Stimulated activated CD8-positive, alpha-beta memory T cell treated with anti-CD3 and anti-CD28 coated beads, Interleukin-4, amount 100 ng/mL, for 24 hours (primary cell): ENCODE results near the gene DBNDD2.

Experiments used
- DNase-seq: peaks from one replicate; pipeline ENCODE4 v3.0.0-alpha.2; 2020; ENCODE audit warnings: low read depth

The DBNDD2 gene, protein sequence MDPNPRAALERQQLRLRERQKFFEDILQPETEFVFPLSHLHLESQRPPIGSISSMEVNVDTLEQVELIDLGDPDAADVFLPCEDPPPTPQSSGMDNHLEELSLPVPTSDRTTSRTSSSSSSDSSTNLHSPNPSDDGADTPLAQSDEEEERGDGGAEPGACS

DNA sequence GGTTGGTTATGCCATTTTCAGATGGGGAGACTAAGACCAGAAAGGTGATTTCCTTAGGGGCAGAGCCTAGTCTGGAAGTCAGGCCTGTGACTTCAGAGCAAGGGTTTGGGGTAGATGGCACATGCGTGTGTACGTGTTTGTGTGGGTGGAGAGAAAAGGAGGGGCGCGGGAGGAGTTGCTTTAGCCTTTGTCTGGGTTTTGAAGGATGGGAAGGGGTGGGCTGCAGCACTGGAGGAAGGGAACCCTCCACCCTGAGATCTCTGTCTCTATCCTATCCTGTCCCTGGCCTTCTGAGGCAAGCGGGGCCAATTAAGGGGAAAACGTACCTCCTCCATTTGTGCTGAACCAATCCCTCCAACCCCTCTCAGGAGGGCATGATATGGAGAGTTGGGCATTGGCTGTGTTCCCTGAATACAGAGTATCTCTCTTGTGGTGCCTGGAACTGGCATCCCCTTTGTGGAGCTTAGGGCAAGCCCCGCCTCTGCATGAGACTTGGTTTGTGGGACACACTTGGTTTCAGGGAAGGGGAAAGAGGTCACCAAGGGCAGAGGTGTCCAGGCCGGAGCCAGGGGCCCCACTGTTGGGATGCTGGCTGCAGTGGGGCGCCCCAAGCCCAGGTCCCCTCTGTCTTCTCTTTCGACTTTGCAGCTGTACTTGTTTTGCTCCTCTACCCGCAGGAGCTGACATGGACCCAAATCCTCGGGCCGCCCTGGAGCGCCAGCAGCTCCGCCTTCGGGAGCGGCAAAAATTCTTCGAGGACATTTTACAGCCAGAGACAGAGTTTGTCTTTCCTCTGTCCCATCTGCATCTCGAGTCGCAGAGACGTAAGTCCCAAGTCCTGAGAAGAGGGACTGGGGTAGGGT is at the start of gene DBNDD2:
TSS of gene DBNDD2 (plus strand) at position 507 of the 863 bp plus-strand sequence. CDS start at position 686, 179 bp downstream.
- no peak for DNase-seq

DNA sequence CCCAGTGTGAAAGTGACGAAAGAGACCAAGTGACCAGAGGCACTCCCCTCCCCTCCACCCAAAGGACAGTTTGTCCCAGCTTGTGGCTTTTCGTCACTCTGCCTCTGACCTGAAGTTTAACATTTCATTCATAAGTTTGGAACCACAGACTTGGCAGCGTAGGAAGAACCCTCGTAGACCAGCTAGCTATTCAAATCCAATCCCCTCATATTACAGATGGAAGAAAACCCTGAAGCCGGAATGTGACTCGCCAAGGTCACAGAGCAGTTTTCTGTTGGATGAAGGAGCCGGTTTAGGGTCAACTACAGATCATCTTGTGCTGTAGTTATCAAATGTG is 49.1 kb upstream of the DBNDD2 start:
- DNase-seq: no peak

DNA sequence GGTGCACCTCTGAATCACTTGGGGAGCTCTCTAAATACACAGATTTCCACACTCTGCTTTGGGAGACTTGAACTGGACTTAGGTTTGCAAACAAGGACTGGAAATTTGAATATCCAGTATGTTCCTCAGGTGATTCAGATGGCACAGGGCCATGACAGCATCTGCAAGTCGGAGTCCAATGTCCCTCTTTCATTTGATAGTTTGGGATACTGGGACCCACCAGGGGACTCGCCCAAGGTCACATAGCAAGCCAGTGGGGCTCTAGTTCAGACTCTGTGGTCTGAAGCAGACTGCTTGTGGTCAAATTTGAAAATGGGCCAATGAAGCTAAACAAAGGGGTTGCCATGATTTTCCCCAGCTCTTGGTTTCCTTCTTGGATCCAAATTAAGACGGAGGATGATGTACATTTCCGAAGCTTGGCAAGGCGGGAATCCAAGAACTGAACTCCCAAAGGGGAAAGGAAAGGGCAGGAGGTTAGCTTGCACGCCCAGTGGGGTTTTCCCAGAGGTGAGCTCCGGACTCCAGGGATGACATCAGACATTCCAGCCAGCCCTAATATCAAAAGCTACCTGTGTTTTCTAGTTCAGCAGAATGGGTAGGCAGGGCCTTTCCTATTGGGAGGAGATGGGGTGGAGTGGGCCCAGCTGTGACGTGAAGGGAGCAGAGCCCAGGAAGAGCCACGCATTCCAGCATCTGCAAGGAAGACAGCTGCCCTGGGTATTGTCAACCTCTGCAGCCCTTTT is 48.5 kb upstream of the DBNDD2 start:
- no peak for DNase-seq

DNA sequence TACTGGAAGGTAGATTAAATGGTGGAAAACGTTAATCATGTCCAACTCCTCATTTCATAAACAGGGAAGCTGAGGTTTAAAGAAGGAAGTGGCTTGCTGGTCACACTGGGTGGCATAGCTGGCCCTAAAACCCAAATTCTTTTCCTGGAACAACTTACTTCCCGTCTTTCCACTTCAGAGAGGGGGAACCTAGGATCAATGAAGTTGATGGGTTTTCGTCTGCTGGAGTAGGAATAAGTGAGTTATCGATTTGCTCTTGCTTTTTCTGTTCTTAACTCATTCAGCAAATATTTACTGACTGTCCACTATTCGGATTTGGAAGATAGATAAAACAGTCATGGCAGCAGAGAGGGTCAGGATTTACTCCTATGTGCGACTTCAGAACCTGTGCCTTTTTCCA is 46.3 kb upstream of the DBNDD2 start:
- DNase-seq: no peak

DNA sequence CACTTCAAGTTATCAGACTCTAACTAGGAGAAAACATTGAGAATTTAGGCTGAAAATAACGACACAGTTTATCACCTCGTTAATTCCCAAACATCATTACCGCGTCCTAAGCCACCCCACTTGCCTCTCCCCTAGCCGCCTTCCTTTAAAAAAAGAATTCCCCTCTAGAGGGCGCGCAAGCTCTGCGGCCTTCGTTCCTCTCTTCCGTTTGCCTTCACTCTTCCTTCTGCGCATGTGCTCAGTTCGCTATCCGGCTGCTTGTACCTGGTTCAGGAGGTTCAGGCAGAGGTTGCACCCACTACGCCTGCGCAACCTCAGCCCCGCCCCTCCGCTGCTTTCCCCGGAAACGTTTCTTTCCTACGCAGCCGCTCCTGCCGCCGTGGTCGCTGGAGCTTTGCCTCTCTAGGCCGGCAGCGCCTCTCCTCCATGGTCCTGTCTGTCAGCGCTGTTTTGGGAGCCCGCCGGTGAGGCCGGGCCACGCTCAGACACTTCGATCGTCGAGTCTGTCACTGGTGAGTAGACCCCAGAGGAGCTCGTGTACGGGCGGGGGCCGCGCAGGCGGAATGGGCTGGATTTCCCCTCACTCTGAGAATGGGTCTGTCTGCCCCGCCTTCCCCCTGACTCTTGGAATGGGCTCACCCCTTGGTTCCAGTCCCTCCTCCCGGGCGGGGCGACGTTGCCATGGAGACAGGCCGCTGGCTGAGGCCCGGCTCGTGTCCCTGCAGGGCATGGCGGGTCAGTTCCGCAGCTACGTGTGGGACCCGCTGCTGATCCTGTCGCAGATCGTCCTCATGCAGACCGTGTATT is 45.1 kb upstream of the DBNDD2 start, which contains the start of gene SYS1:
TSS of gene SYS1 (plus strand) at position 353 of the 807 bp plus-strand sequence. CDS start at position 729, 376 bp downstream.
- peak; percentile 97 for DNase-seq

DNA sequence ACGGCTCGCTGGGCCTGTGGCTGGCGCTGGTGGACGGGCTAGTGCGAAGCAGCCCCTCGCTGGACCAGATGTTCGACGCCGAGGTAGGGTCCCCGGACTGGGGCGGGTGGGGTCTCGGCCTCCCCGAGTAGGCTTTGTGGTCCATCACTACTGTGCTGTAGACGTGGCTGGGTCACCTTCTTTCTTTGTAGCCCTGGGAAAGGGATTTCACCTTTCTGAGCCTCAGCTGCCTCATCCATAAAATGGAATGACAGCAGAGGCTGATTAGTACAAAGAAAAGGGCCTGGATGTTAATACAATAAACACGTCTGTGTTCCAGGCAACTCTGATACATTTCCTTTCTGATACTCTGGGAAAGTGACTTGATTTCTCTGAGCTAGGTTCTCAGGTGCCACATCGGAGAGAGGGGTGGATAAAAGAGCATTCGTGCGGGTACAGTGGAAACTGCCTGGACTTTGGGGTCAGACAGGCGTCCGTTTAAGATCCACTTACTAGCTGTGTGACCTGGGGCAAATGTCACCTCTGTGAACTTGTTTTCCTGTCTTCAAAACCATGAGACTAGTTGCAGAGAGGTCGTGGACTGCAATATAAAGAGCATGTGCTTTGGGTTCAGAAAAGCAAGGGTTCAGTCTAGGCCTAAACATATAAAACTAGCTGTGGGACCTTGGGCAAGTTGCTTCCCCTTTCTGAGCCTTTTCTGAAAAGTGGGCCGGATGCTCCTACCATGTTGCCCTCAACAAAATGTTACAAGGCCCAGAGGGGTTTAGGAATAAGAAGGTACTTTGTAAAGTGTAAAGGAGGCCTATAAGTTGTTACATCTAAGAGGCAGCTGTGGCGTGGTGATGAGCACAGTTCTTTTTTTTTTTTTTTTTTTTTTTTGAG is 44.2 kb upstream of the DBNDD2 start:
- DNase-seq: no peak

DNA sequence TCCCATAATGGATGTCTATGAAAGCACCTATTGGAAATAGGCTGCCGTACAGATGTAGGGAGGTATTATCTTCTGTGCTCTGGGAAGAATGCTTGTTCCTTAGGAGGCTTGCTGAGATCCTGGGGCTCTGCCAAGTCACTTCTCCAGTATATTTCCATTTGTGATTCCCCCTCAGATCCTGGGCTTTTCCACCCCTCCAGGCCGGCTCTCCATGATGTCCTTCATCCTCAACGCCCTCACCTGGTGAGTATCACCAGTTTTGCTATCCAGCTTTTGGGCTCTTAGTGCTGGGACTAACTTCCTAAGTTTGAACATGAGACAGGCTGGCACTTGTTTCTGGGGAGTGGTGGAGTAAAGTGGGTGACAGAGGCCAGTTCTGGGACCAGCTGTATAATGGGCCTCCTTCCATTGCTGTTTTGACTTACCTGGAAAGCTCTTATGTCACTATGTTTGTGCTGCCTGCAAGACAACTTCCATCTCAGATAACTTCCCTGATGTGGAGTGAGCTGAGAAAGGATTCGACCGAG is 42.6 kb upstream of the DBNDD2 start:
- DNase-seq: no peak

DNA sequence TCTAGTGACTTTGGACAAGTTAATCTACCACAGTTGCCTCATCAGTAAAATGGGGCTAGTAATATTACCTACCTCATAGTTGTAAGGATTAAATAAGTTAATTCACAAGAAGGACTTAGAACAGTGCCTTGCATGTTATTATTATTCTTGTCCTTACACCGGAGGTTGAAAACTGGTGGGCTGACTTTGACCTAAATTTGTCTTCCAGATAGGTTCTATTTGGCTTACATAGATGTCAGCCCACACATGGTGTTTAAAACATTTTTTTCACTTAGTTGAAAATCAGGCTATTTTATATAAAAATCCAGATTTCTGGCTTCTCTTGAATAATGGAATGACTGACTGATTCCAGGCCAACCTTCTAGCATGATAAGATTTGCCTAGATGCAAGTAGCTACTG is 41.9 kb upstream of the DBNDD2 start:
- DNase-seq: no peak

DNA sequence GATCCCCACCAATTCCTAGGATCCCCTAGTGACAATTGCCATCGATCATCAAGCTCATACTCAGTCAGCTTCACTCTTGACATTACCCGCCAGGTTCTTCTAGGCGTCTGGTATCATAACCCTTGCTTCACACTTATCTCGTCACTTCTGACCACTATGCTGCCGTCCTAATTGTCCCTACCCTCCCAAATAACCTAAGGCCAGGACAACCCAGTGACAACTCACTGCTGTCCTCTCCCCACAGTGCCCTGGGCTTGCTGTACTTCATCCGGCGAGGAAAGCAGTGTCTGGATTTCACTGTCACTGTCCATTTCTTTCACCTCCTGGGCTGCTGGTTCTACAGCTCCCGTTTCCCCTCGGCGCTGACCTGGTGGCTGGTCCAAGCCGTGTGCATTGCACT is 41.5 kb upstream of the DBNDD2 start:
- no peak for DNase-seq

DNA sequence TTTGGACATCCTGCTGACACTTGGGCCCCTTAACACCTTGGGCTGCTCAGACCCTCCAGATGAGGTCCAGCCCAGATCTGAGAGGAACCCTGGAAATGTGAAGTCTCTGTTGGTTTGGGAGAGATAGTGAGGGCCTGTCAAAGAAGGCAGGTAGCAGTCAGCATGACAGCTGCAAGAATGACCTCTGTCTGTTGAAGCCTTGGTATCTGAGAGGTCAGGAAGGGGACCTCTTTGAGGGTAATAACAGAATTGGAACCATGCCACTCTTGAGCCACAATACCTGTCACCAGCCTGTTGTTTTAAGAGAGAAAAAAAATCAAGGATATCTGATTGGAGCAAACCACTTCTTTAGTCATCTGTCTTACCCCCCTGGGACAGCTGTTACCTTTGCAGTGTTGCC is 41.0 kb upstream of the DBNDD2 start:
- no peak for DNase-seq

DNA sequence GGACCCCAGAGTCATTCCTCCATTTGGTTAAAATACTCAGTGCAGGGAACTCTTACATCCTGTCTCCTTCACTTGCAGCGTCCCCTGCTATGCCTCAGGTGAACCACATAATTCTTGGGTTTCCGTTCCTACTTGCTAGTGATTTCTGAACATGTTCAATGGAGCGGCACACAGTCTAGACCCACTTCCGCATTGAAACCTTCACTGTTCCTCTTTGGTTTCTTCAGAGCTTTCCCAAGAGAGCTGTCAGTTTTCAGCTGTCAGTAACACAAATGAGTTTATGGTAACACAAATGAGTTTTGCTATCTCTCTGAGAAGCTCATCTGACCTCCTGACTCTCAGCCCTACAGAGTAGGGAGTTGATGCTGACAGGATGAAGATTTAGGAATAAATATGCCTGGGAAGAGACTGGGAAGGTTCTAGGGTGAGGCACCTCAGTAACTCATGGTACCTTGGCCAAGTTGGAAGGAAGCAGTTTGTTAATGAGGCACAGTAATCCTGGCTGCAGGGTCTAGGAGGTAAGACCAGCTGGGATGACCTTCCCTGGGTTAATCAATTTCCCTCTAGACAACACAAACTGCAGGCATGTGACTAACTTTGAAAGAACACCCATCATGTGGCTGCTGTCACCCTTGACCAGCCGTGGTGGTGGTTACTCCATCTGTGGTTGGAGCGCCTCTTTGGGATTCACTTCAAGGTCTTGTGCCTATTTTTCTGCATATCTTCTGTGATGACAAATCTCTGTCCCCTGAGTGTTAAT is 39.7 kb upstream of the DBNDD2 start:
- no peak for DNase-seq

DNA sequence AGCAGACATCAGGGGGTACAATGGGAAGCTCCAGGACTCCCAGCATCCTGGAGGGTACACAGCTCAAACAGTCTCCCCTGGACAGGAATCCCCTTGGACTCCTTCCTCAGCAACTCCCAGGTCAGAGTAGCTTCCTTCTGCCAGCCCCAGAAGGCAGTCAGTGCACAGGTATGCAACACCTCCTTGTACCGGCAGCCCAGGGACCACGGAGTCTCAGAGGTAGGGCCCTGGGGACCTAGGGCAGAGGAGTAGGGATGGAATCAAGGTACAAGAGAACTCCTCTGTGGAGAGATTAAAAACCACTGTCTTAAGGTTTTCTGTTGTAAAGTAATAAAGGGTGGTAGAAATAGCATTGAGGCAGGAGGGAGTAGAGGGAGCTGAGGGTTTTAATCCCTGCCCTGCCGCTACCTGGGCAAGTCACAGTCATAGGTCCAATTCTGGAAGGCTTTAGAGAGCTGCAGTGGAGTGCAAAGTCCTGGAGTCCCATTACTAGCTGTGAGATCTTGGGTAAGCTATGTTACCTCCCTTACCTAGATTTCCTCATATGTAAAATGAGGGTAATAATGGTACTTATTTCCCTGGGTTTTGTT is 37.4 kb upstream of the DBNDD2 start:
- DNase-seq: no peak

DNA sequence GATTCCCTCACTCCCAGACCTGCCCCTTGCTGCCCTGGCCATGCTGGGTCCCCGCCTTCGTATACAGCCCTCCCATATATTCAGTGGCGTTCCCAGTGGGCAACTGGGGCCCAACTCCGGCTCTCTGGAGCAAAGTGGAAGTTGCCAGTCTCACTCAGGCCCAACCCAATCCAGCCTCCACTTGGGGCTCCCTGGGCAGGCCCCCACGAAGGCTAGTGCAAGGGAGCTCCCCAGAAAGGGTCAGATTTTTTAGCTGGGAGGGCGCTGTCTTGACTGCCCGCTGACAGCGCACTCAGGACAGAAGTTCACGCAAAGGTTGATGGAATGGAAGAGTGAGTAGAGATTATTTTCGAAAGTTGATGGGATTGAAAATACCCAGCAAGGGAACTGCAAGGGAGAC is 35.8 kb upstream of the DBNDD2 start:
- no peak for DNase-seq

DNA sequence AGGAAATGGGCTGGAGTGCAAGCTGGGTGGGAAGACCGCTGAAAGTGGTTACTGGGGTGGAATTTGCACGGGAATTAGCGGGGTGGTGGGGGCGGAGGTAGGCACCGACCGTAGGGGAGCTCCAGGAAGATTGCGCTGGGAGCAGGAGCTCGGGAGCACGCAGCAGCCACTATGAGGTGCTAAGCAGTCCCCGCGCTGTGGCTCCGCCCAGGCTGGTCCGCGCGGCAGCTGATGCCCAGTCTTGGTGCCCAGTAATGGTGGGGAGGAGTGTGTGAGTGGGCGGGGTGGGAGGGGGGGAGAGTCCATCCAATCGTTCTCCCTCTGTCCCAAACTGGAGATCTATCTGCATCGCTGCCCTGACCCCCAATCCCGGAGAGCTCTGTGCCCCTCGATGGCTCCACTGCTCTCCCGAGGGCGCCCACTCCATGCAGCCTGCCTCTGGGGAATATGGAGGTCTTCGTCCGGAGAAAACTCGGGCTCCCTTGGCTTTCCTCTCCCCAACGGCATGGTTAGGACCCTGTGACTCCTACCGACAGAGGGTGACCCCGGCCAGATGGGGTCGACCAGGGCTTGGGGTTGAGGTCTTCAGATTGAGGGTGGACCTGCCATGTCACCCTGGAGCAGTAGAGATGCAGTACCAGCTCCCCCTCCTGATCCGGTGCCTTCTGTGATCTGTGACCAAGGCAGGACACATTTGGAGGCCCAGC is 35.3 kb upstream of the DBNDD2 start:
- no peak for DNase-seq

DNA sequence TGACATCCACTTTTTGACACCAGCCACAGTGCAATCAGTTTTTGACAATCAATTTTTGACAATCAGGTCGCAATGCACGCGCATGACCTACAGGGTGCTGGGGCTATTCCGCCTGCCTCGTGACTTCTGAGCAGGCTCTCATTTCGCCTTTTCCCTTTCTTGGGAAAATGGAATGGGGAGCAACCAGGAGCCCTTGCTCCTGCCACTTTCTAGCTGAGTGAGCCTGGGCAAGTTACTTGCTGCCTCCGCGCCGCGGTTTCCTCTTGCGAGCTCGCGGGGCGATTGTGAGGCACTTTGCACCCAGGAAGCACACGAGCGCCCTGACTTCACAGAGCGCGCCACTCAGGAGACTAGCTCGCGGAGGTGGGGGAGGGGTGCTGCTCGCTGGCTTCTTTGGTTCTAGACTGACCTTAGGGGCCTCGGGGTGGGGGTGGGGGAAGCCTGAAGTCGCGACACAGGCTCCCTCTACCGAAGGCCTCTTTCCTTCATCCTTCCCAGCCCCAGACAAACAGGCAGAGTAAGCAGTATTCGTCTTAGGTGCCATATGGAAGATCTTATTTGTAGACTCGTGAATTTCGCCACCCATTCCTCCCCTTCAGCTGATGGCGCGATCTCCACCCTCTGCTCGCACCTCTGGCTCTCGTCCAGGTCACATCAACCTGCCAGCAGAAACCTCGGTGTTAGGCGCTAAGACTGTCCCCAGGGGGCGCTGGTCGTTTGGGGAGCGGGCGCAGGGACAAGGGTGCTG is 34.6 kb upstream of the DBNDD2 start:
- peak; percentile 87 for DNase-seq

DNA sequence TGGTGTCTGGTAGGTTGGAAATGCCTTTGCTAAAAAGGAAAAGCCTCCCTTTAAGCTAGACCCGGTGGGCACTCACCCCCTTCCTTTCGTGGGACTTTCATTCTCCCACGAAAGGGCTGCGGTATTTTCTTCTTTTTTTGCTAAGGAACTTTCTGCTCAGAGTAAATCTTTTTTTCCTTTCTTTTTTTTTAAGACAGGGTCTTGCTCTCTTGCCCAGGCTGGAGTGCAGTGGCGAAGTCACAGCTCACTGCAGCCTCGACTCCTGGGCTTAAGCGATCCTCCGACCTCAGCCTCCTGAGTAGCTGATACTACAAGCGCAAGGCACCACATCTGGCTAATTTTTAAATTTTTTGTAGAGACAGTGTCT is 34.0 kb upstream of the DBNDD2 start:
- DNase-seq: no peak

DNA sequence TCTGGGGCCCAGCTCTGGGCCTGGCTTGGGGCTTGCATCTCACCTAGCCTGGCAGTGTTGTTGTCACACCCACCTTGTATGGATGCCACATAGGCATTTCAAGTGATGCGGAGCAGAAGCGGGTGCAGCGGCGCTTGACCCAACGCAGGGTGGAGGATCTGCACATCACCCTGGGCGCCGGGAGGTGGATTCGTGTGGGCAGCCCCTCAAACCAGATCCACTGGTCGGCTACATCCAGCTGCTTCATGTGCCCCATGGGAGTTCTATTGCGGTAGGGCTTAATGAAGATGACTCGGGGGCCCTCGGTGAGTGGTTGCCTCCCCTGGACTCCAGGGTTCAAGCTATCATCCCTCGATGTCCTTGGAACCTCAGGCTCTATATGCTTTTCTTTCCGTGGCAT is 33.1 kb upstream of the DBNDD2 start:
- DNase-seq: no peak

DNA sequence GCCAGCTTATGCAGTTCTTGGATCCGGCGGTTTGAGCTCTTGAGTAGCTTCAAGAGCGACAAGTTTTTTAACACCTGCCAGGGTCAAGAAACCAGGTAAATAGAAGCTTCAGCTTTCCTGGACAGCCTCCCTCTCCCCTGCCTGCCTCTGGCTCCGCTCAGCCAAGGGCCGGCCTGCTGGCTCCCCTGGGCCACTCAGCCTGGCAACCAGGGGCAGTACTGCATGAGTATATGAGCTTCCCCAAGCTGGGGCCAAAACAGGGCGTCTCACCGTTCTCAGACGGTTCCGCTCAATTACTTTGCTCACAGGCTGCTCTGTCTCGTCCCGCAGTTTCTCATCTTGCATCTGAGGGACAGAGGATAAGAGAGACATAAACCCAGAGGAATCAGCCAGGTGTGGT is 30.8 kb upstream of the DBNDD2 start:
- DNase-seq: no peak
